ENCODE data around the gene CHIT1. TPM values are rescaled to one million over a fixed set of nuclear protein-coding genes. Genes with fewer than 3 reads are reported as not detected.

CHIT1 gene
- total RNA-seq, 1 experiment from 2014 or later = not detected

DNA sequence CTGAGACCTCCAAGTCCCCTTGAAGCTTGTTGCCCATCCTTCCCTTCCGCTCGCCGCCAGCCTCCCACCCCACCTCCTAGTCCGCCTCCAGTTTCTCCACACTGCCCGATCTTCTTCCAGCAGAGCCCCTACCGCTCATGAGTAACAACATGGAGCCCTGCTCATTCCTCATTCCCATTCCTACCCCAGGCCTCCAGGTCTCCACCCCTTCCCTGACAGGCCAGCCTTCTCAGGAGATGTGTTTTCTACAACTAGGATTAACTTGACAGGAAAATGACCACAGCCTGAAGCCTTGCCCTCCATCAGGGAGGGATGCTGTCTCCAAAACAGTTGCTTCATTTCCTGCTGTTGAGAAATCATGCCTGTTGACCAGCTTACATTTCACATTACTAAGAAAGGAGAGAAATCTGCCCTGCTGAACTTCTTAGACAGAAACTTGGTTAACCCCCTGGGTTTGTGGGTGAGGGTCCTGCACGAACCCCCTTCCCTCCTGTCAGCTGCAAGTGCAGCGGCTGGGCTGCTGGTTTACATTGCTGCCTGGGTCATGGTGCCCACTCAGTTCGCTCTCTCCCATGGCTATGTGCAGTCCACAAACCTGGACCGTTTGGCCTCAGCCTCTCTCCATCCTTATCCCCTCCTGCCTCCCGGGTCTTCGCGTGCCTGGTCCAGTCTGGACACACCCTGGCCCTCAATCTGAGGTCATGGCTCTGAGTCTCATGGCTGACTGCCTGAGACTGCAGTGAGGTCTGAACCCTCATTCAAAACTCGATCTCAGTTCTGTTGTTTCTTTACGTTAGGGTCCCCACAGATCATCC, 26.8 kb downstream of the CHIT1 start:
- no peak for DNase-seq
- Mint-ChIP-seq H3K4me3 (ENCODE audit: low read depth, unreplicated experiment) (no peak overlapping the region), H3K9me3 (ENCODE audit: low read depth, unreplicated experiment) (no peaks in the 10 kb centered on the region), H3K36me3 (ENCODE audit: insufficient read depth, unreplicated experiment) (no peaks in the 10 kb centered on the region), H3K27me3 (ENCODE audit: unreplicated experiment) (peaks cover 89% of the 10 kb centered on the region), H3K27ac (ENCODE audit: unreplicated experiment) (no peak overlapping the region), H3K4me1 (ENCODE audit: low read depth, unreplicated experiment) (no peaks in the 10 kb centered on the region)
- CTCF ChIA-PET = interaction anchor here (0.8 kb wide), 1 partner anchor 14 kb away, joined by 3 read pairs; no protein-coding TSS in a partner anchor
- BruUV-seq (replicated peaks) = no TSS peak
- TF ChIP-seq, protein P1, sequence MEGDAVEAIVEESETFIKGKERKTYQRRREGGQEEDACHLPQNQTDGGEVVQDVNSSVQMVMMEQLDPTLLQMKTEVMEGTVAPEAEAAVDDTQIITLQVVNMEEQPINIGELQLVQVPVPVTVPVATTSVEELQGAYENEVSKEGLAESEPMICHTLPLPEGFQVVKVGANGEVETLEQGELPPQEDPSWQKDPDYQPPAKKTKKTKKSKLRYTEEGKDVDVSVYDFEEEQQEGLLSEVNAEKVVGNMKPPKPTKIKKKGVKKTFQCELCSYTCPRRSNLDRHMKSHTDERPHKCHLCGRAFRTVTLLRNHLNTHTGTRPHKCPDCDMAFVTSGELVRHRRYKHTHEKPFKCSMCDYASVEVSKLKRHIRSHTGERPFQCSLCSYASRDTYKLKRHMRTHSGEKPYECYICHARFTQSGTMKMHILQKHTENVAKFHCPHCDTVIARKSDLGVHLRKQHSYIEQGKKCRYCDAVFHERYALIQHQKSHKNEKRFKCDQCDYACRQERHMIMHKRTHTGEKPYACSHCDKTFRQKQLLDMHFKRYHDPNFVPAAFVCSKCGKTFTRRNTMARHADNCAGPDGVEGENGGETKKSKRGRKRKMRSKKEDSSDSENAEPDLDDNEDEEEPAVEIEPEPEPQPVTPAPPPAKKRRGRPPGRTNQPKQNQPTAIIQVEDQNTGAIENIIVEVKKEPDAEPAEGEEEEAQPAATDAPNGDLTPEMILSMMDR (IDR thresholded peaks at IDR 0.05; ENCODE audit: unreplicated experiment) = no peak
- intact Hi-C loops (cut with micrococcal nuclease; ENCODE audit: unreplicated experiment) = no loop called here

DNA sequence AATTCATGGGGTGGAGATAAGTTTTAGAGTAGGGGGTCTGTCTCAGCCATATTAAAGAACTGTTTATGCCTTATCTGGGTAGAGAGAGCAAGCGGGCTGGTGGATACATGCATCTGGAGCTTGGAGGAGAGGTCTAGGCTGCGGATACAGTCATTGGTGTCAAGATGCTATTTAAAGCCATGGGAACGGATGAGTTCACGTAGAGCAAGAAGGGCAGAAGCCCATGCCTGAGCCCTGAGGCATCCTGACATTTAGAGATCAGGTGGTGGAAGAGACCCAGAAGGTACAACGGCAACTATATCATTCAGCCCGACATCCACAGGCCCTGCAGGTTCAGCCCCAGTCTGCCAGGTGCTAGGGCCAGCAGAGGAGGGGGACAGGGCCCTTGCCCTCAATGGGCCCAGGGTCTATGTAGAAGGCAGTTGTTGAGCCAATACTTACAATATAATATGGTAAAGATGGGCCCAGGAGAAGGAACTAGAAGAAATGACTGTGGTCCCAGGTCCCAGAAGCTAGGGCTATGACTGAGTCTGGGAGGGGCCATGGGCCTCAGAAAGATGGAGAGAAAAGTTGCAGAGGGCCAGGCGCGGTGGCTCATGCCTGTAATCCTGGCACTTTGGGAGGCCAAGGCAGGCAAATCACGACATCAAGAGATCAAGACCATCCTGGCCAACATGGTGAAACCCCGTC, 27.8 kb downstream of the CHIT1 start:
- Mint-ChIP-seq H3K27ac (ENCODE audit: unreplicated experiment) (no peak overlapping the region), H3K4me3 (ENCODE audit: low read depth, unreplicated experiment) (no peak overlapping the region)
- CTCF ChIA-PET = no interaction called here

GRCh38 chr1:203200916-203201315, 28.6 kb downstream of the CHIT1 start:
- Mint-ChIP-seq H3K4me1 (ENCODE audit: low read depth, unreplicated experiment) (no peaks in the 10 kb centered on the region), H3K36me3 (ENCODE audit: insufficient read depth, unreplicated experiment) (no peaks in the 10 kb centered on the region), H3K27ac (ENCODE audit: unreplicated experiment) (no peak overlapping the region), H3K27me3 (ENCODE audit: unreplicated experiment) (peaks cover 95% of the 10 kb centered on the region), H3K4me3 (ENCODE audit: low read depth, unreplicated experiment) (no peak overlapping the region), H3K9me3 (ENCODE audit: low read depth, unreplicated experiment) (no peaks in the 10 kb centered on the region)
- intact Hi-C loops (cut with micrococcal nuclease; ENCODE audit: unreplicated experiment) = no loop called here
- CTCF ChIA-PET = no interaction called here
- no peak for DNase-seq
- BruUV-seq (replicated peaks) = no TSS peak
- TF ChIP-seq, protein P1 (IDR thresholded peaks at IDR 0.05; ENCODE audit: unreplicated experiment) = no peak

More for the DNA sequence above, 27.8 kb downstream of the CHIT1 start:
- Mint-ChIP-seq H3K36me3 (ENCODE audit: insufficient read depth, unreplicated experiment) (no peaks in the 10 kb centered on the region), H3K9me3 (ENCODE audit: low read depth, unreplicated experiment) (no peaks in the 10 kb centered on the region), H3K27me3 (ENCODE audit: unreplicated experiment) (peaks cover 89% of the 10 kb centered on the region), H3K4me1 (ENCODE audit: low read depth, unreplicated experiment) (no peaks in the 10 kb centered on the region)
- no TSS peak for BruUV-seq (replicated peaks)
- intact Hi-C loops (cut with micrococcal nuclease; ENCODE audit: unreplicated experiment) = no loop called here
- TF ChIP-seq, protein P1 (IDR thresholded peaks at IDR 0.05; ENCODE audit: unreplicated experiment) = no peak
- DNase-seq = no peak

DNA sequence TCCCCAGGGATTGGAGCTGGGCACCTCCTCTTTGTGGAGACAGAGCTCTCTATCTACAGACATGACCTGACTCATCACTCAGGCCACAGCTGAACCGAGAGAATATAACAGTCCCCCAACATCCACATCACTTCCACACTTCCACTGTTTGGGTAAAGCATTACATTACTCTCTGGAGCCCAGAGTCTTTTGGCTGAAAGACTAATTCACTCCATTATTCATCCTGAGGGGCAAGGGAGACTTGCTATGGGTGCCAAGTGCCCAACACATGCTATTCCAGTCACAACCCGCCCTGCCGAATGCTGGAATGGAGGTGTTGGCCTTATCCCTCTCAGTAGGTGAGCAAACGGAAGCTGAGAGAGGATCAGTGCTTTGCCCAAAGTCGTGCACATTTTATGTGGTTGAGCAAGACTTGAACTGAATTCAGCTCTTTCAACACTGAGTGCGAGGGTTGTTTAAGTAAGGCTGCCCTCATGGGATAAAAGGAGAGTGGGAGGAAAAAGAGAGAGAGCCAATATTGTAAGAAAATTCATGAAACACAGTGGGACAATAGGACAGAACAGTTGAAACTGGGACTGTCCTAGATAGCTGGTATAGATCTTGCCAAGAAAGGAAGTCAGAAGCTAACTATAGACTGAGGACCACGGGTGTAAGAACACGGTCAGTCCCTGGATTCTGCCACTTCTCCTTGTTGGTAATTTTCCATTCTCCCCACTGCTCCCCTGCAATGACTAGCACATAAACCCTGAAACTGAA, 29.5 kb downstream of the CHIT1 start:
- Mint-ChIP-seq H3K4me3 (ENCODE audit: low read depth, unreplicated experiment) (no peak overlapping the region), H3K27me3 (ENCODE audit: unreplicated experiment) (peaks cover 100% of the 10 kb centered on the region), H3K4me1 (ENCODE audit: low read depth, unreplicated experiment) (no peaks in the 10 kb centered on the region), H3K27ac (ENCODE audit: unreplicated experiment) (no peak overlapping the region), H3K9me3 (ENCODE audit: low read depth, unreplicated experiment) (no peaks in the 10 kb centered on the region), H3K36me3 (ENCODE audit: insufficient read depth, unreplicated experiment) (no peaks in the 10 kb centered on the region)
- DNase-seq = no peak
- CTCF ChIA-PET = interaction anchor here (0.6 to 0.7 kb wide), 2 partner anchors 193 to 611 kb away, joined by 3 read pairs; partner anchors contain the start of gene TMEM183A
- BruUV-seq (replicated peaks) = no TSS peak
- TF ChIP-seq, protein P1 (IDR thresholded peaks at IDR 0.05; ENCODE audit: unreplicated experiment) = no peak
- intact Hi-C loops (cut with micrococcal nuclease; ENCODE audit: unreplicated experiment) = no loop called here
